A549 (cell line): ENCODE data around the gene TYW1B.
"Not testable (repeated sequence)": the region's sequence is repeated elsewhere in the genome, so short reads cannot be mapped to it uniquely, and the experiment has no call there.

Source experiments
- CTCF ChIP-seq: fragments of >200 bp; sonication (Bioruptor Twin); formaldehyde crosslinking; IDR thresholded peaks from 3 replicates; pipeline ENCODE4 v1.5.1; 2016
- HDAC2 ChIP-seq: fragments of 200-600 bp; sonication (generic); IDR thresholded peaks from 2 replicates; pipeline ENCODE4 v1.6.1; 2016
- MAX ChIP-seq: IDR thresholded peaks from 2 replicates; pipeline ENCODE4 v1.6.1; 2012
- RNF2 ChIP-seq: fragments of 200-600 bp; sonication (generic); IDR thresholded peaks from 2 replicates; pipeline ENCODE4 v1.6.1; 2016; ENCODE audit warnings: low read depth, mild to moderate bottlenecking, antibody characterized with exemption, moderate library complexity, borderline replicate concordance

- TF ChIP-seq CTCF, HDAC2, MAX, RNF2: not testable (repeated sequence)
These were observed 107.1 kb downstream of the TYW1B start for GRCh38 chr7:72720890-72721289.
